Nephron progenitor cell (in vitro differentiated cells): ENCODE results near the gene TNFSF15.

ENCODE experiments used
- DNase-seq: peaks from one replicate; pipeline ENCODE4 v3.0.0; 2021
- H3K27ac Mint-ChIP-seq: 2 replicates; pipeline ENCODE4 v1.8.0; 2021; ENCODE audit warnings: mild to moderate bottlenecking, moderate library complexity, mixed read lengths
- H3K27me3 Mint-ChIP-seq: 2 replicates; pipeline ENCODE4 v1.8.0; 2021; ENCODE audit warnings: mild to moderate bottlenecking, low read depth, mixed read lengths; ENCODE audit not compliant: poor library complexity
- H3K36me3 Mint-ChIP-seq: 2 replicates; pipeline ENCODE4 v1.8.0; 2021; ENCODE audit warnings: low read depth, mixed read lengths
- H3K4me1 Mint-ChIP-seq: 2 replicates; pipeline ENCODE4 v1.8.0; 2021; ENCODE audit warnings: mixed read lengths
- H3K4me3 Mint-ChIP-seq: 2 replicates; pipeline ENCODE4 v1.8.0; 2021; ENCODE audit warnings: mild to moderate bottlenecking, moderate library complexity, mixed read lengths
- H3K9me3 Mint-ChIP-seq: 2 replicates; pipeline ENCODE4 v1.8.0; 2021; ENCODE audit warnings: mild to moderate bottlenecking, moderate library complexity, mixed read lengths
- TF ChIP-seq, protein P1 (sequence below): fragments of 200-600 bp; sonication (generic); IDR thresholded peaks from 2 replicates; pipeline ENCODE4 v1.5.0; 2021; ENCODE audit warnings: antibody characterized with exemption

TNFSF15 gene

DNA sequence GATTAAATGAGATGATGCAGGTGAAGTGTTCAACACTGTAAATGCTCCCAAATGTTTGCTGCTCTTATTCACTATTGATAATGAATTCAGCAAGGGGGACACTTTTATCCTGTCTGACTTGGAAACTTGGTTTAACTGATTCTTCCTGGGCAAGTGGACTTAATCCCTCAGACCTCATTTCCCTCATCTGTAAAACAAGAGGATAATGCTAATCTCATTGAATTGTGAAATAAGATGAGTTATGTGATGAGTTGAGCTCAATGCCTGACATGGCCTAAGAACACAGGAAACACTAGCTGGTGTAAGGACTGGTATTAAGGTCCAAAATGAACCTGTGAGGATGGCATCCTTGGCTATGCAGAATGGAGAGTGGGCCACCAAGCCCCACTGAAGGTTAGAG lies 23.3 kb downstream of the TNFSF15 start:
- no peak overlapping the region for H3K27ac Mint-ChIP-seq
- TF ChIP-seq, protein P1, sequence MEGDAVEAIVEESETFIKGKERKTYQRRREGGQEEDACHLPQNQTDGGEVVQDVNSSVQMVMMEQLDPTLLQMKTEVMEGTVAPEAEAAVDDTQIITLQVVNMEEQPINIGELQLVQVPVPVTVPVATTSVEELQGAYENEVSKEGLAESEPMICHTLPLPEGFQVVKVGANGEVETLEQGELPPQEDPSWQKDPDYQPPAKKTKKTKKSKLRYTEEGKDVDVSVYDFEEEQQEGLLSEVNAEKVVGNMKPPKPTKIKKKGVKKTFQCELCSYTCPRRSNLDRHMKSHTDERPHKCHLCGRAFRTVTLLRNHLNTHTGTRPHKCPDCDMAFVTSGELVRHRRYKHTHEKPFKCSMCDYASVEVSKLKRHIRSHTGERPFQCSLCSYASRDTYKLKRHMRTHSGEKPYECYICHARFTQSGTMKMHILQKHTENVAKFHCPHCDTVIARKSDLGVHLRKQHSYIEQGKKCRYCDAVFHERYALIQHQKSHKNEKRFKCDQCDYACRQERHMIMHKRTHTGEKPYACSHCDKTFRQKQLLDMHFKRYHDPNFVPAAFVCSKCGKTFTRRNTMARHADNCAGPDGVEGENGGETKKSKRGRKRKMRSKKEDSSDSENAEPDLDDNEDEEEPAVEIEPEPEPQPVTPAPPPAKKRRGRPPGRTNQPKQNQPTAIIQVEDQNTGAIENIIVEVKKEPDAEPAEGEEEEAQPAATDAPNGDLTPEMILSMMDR, result no peak
- H3K4me1 Mint-ChIP-seq, result peaks cover 4% of the 10 kb centered on the region
- no peaks in the 10 kb centered on the region for H3K36me3 Mint-ChIP-seq
- H3K4me3 Mint-ChIP-seq, result no peak overlapping the region
- DNase-seq, result no peak
- H3K27me3 Mint-ChIP-seq, result peaks cover 16% of the 10 kb centered on the region
- H3K9me3 Mint-ChIP-seq, result no peaks in the 10 kb centered on the region

DNA sequence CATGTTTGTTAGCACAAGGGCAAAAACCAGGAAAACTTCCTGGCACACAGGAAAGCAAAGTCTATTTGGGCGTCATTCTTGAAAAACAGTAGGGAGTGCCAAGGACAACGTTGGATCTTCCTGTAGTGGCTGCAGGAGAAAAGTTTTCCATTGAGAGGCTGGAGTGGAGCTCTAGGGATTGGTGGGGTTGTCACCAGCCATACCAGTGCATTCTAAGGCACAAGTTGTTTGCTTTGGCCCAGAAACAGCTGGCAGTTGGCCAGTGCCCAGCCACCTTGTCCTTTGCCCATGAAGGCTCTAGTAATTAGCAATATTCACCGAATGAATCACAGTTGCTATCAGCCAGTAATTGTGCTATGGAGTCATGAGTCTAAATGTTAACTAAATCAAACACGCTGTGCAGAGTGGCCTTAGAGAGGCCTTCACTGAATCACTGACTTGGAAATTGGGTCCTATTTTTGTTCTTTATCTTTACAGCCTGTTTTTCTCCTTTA lies 26.4 kb downstream of the TNFSF15 start:
- TF ChIP-seq, protein P1, result no peak
- no peaks in the 10 kb centered on the region for H3K36me3 Mint-ChIP-seq
- peaks cover 4% of the 10 kb centered on the region for H3K4me1 Mint-ChIP-seq
- peaks cover 22% of the 10 kb centered on the region for H3K27me3 Mint-ChIP-seq
- DNase-seq, result no peak
- no peak overlapping the region for H3K27ac Mint-ChIP-seq
- H3K4me3 Mint-ChIP-seq, result no peak overlapping the region
- no peaks in the 10 kb centered on the region for H3K9me3 Mint-ChIP-seq

DNA sequence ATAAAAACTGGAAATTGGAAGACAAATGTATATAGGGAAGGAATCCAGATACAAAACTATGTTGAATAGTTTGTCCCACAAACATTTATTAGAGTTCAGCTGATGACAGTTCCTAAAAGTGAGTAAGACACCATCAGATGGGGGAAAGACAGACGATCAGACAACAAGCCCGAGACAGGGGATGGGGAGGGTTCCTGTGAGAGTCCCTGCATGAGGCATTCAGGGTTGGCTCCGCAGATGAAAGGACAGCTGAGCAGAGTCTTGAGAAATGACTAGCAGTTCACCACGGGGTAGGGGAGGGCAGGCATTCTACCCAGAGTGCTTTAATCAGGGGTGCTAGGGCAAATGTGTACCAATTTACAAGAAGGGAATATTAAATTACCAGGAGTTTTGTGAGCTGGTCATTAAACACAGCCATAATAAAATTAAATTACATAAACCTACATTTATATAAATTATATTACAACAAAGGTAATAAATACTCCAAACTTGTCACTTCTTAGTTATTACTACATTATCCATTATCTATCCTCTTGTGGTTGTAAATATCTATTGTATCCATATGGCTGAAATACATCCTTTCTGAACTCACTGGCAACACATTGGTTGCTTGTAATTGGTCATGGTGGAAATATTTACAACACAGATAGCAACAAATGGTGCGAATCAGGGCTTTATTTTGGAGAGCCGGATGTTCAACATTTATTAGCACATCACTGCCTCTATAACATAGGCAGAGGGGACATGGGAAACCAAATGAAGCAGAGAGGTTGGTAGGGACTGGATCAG lies 27.8 kb downstream of the TNFSF15 start:
- Mint-ChIP-seq H3K9me3 (no peaks in the 10 kb centered on the region), H3K4me3 (no peak overlapping the region), H3K27me3 (peaks cover 18% of the 10 kb centered on the region), H3K4me1 (peaks cover 4% of the 10 kb centered on the region), H3K36me3 (no peaks in the 10 kb centered on the region), H3K27ac (no peak overlapping the region)
- TF ChIP-seq, protein P1, result no peak
- no peak for DNase-seq

DNA sequence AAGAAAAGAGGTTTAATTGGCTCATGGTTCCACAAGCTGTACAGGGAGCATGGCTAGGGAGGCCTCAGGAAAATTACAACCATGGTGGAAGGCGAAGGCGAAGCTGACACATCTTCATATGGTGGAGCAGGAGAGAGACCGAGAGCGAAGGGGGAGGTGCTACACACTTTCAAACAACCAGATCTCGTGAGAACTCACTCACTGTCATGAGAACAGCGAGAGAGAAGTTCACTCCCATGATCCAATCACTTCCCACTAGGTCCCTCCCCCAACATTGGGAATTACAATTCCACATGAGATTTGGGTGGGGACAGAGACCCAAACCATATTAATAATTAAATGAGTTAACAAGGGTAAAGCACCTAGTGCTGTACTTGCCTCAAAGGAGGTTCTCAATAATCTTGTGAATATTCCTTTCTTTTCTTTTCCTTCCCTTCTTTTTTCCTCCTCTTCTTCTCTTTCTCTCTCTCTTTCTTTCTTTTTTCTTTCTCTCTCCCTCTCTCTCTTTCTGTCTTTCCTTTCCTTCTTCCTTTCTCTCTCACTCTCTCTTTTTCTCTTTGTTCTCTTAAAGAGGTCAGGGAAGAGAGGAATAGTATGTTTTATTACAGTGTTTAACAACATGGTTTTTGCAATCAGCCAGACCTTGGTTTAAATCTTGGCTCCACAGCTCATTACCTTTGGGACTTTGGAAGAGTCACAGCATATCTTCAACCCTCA lies 29.0 kb downstream of the TNFSF15 start:
- TF ChIP-seq, protein P1, result no peak
- no peak overlapping the region for H3K4me3 Mint-ChIP-seq
- DNase-seq, result no peak
- no peak overlapping the region for H3K27ac Mint-ChIP-seq
- no peaks in the 10 kb centered on the region for H3K36me3 Mint-ChIP-seq
- peaks cover 18% of the 10 kb centered on the region for H3K27me3 Mint-ChIP-seq
- peaks cover 4% of the 10 kb centered on the region for H3K4me1 Mint-ChIP-seq
- H3K9me3 Mint-ChIP-seq, result no peaks in the 10 kb centered on the region

DNA sequence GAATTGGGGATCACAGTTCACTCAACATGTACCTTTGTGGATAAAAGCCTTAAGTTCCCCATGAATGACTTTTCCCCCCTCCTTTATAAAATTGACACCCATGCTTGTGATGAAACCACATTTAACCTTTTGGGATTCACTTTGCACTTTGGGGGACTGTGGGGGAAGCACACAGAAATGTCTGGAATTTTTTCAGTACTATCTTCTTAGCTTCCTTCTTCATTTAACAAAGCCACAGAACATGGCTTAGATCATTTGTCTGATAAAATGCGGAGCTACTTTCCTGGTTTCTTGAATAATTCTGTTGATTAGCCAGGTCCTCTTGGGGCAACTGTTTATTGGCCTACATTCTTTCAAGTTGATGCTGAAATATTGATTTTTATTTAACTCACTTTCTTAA lies 29.9 kb downstream of the TNFSF15 start:
- peaks cover 16% of the 10 kb centered on the region for H3K27me3 Mint-ChIP-seq
- no peak overlapping the region for H3K27ac Mint-ChIP-seq
- TF ChIP-seq, protein P1, result no peak
- H3K4me3 Mint-ChIP-seq, result no peak overlapping the region
- no peak for DNase-seq
- H3K36me3 Mint-ChIP-seq, result no peaks in the 10 kb centered on the region
- H3K4me1 Mint-ChIP-seq, result peaks cover 4% of the 10 kb centered on the region
- H3K9me3 Mint-ChIP-seq, result no peaks in the 10 kb centered on the region
